GM20000 (cell line): Measurements from ENCODE around the gene ICA1.
A peak's percentile ranks its signal among the peaks of the same experiment; 100 is the strongest.

Experiments
- DNase-seq: peaks from one replicate; pipeline ENCODE4 v3.0.0; 2012; ENCODE audit warnings: low spot score
- CTCF ChIP-seq: IDR thresholded peaks from 2 replicates; pipeline ENCODE4 v1.5.1; 2012; ENCODE audit warnings: mild to moderate bottlenecking, control low read depth; ENCODE audit errors: extremely low read depth, missing control alignments

Gene ICA1

GRCh38 chr7:8260871-8261694 is 884 bp downstream of the ICA1 start:
- TF ChIP-seq CTCF: no peak
- DNase-seq: peak; percentile 42

GRCh38 chr7:8259586-8260222 is 2.3 kb downstream of the ICA1 start:
- DNase-seq: no peak
- no peak for TF ChIP-seq CTCF

- TF ChIP-seq CTCF: no peak
- DNase-seq: no peak
Measured at GRCh38 chr7:8258734-8259133, 3.2 kb downstream of the ICA1 start.

GRCh38 chr7:8258166-8258565 is 3.8 kb downstream of the ICA1 start:
- no peak for TF ChIP-seq CTCF
- no peak for DNase-seq

GRCh38 chr7:8255680-8256655 is 6.0 kb downstream of the ICA1 start:
- TF ChIP-seq CTCF: no peak
- no peak for DNase-seq

- no peak for DNase-seq
- no peak for TF ChIP-seq CTCF
Measured at GRCh38 chr7:8254667-8255066, 7.3 kb downstream of the ICA1 start.
